GM12891 (cell line): ENCODE results near the gene ANKRD28.

Source experiments
- PAX5 ChIP-seq: IDR thresholded peaks from 2 replicates; pipeline ENCODE4 v1.6.1; 2011; ENCODE audit warnings: low read length, moderate library complexity, mild to moderate bottlenecking; ENCODE audit not compliant: insufficient read depth, severe bottlenecking
- POLR2A ChIP-seq: IDR thresholded peaks from 2 replicates; pipeline ENCODE4 v1.6.1; 2011; ENCODE audit warnings: low read depth, low read length, control low read depth
- POLR2AphosphoS5 ChIP-seq: IDR thresholded peaks from 2 replicates; pipeline ENCODE4 v1.6.1; 2011; ENCODE audit warnings: low read depth, low read length, control low read depth
- TAF1 ChIP-seq: IDR thresholded peaks from 2 replicates; pipeline ENCODE4 v1.6.1; 2011; ENCODE audit warnings: low read depth, low read length, control low read depth

- TF ChIP-seq POLR2A (no peak), POLR2AphosphoS5 (no peak), TAF1 (no peak), PAX5 (no peak)
Observed at GRCh38 chr3:15819043-15819442, 21.3 kb upstream of the ANKRD28 start.
